Liver (tissue), 9 donors: Measurements from ENCODE around the gene ARHGEF4. TPM values are rescaled to one million over a fixed set of nuclear protein-coding genes. Genes with fewer than 3 reads are reported as not detected.

Source experiments
- DNase-seq: peaks from one replicate; pipeline ENCODE4 v3.0.0-alpha.2; 2017; ENCODE audit warnings: low spot score
- H3K27ac ChIP-seq, 2 donors: one replicate each; pipeline ENCODE4 v1.7.0; 2013; ENCODE audit warnings: inconsistent platforms in 2 of 2, low read length in 2 of 2, control low read depth in 1 of 2, low read depth in 1 of 2, mild to moderate bottlenecking in 1 of 2
- H3K27me3 ChIP-seq, 4 donors: one replicate each; pipeline versions ENCODE4 v1.6.1 to v1.7.0; 2013; ENCODE audit warnings: low read length in 3 of 4, inconsistent platforms in 1 of 4, mild to moderate bottlenecking in 1 of 4, moderate library complexity in 1 of 4; ENCODE audit not compliant: control insufficient read depth in 4 of 4, insufficient read depth in 4 of 4
- H3K36me3 ChIP-seq, 4 donors: one replicate each; pipeline versions ENCODE4 v1.6.1 to v1.7.0; 2013; ENCODE audit warnings: low read length in 3 of 4, mild to moderate bottlenecking in 3 of 4, low read depth in 1 of 4, moderate library complexity in 1 of 4; ENCODE audit not compliant: control insufficient read depth in 4 of 4, insufficient read depth in 3 of 4
- H3K4me1 ChIP-seq, 4 donors: one replicate each; pipeline versions ENCODE4 v1.6.1 to v1.7.0; 2013; ENCODE audit warnings: low read length in 3 of 4, mild to moderate bottlenecking in 3 of 4, moderate library complexity in 1 of 4; ENCODE audit not compliant: control insufficient read depth in 4 of 4, insufficient read depth in 4 of 4
- H3K4me3 ChIP-seq, 3 donors: one replicate each; pipeline versions ENCODE4 v1.6.1 to v1.7.0; 2013; ENCODE audit warnings: low read length in 3 of 3, control low read depth in 1 of 3, low read depth in 1 of 3, mild to moderate bottlenecking in 1 of 3
- H3K9ac ChIP-seq, 2 donors: one replicate each; pipeline ENCODE4 v1.7.0; 2013; ENCODE audit warnings: low read length in 2 of 2, mild to moderate bottlenecking in 2 of 2, moderate library complexity in 2 of 2, control low read depth in 1 of 2, low read depth in 1 of 2
- H3K9me3 ChIP-seq, 4 donors: one replicate each; pipeline versions ENCODE4 v1.6.1 to v1.7.0; 2013; ENCODE audit warnings: low read length in 3 of 4; ENCODE audit not compliant: control insufficient read depth in 4 of 4
- ATF3 ChIP-seq: IDR thresholded peaks from 2 replicates; pipeline ENCODE4 v1.6.1; 2016; ENCODE audit warnings: antibody characterized with exemption
- EGR1 ChIP-seq, 2 donors: IDR thresholded peaks; 2 replicates each; pipeline ENCODE4 v1.6.1; 2016 to 2018; ENCODE audit warnings: antibody characterized with exemption in 2 of 2, low read depth in 2 of 2
- FOXA1 ChIP-seq: IDR thresholded peaks from 2 replicates; pipeline ENCODE4 v1.6.1; 2016; ENCODE audit warnings: antibody characterized with exemption
- FOXA2 ChIP-seq: IDR thresholded peaks from 2 replicates; pipeline ENCODE4 v1.6.1; 2016; ENCODE audit warnings: antibody characterized with exemption
- GABPA ChIP-seq, 2 donors: IDR thresholded peaks in 1 of 2; conservative IDR thresholded peaks in 1 of 2; 2 replicates each; pipeline ENCODE4 v1.6.1; 2016; ENCODE audit warnings: antibody characterized with exemption in 2 of 2, mild to moderate bottlenecking in 1 of 2, moderate library complexity in 1 of 2
- HNF4A ChIP-seq, 2 donors: conservative IDR thresholded peaks; 2 replicates each; pipeline ENCODE4 v1.6.1; 2016; ENCODE audit warnings: antibody characterized with exemption in 2 of 2, mild to moderate bottlenecking in 2 of 2
- HNF4G ChIP-seq: IDR thresholded peaks from 2 replicates; pipeline ENCODE4 v1.6.1; 2016; ENCODE audit warnings: antibody characterized with exemption
- JUND ChIP-seq, 2 donors: IDR thresholded peaks; 2 replicates each; pipeline ENCODE4 v1.6.1; 2016; ENCODE audit warnings: antibody characterized with exemption in 2 of 2
- MAX ChIP-seq: IDR thresholded peaks from 2 replicates; pipeline ENCODE4 v1.6.1; 2016; ENCODE audit warnings: antibody characterized with exemption
- NR2F2 ChIP-seq: IDR thresholded peaks from 2 replicates; pipeline ENCODE4 v1.6.1; 2016; ENCODE audit warnings: antibody characterized with exemption
- RAD21 ChIP-seq, 2 donors: IDR thresholded peaks; 2 replicates each; pipeline ENCODE4 v1.6.1; 2016; ENCODE audit warnings: antibody characterized with exemption in 2 of 2, mild to moderate bottlenecking in 2 of 2
- RXRA ChIP-seq, 2 donors: IDR thresholded peaks; 2 replicates each; pipeline ENCODE4 v1.6.1; 2017 to 2018; ENCODE audit warnings: antibody characterized with exemption in 2 of 2, mild to moderate bottlenecking in 1 of 2
- SP1 ChIP-seq: IDR thresholded peaks from 2 replicates; pipeline ENCODE4 v1.6.1; 2018; ENCODE audit warnings: antibody characterized with exemption, mild to moderate bottlenecking
- TAF1 ChIP-seq: conservative IDR thresholded peaks from 2 replicates; pipeline ENCODE4 v1.6.1; 2016; ENCODE audit warnings: antibody characterized with exemption, mild to moderate bottlenecking
- YY1 ChIP-seq: IDR thresholded peaks from 2 replicates; pipeline ENCODE4 v1.6.1; 2016; ENCODE audit warnings: antibody characterized with exemption, mild to moderate bottlenecking
- WGBS: extraction: QIAGEN DNeasy Blood & Tissue Kit; methylation state at CpG from one replicate; pipeline ENCODE4 v1.1.7; 2013; 5-methylcytosine and 5-hydroxymethylcytosine counted together
- polyA plus RNA-seq, 2 donors: library from polyadenylated mRNA; stranded (reverse) in 1 of 2; unstranded in 1 of 2; fragments of 200-250 nt in 1 of 2; fragments of >200 nt in 1 of 2; fragmentation: Nextera tagmentation in 1 of 2; extraction: Ambion mirVana in 1 of 2; gene quantifications; one replicate each; pipeline versions ENCODE4 v1.2.1 to v1.2.3, GENCODE V29; 2013 to 2015
- total RNA-seq, 2 donors: library from RNA; depleted of rRNA; stranded (reverse); fragments of >200 nt; gene quantifications; one replicate each; pipeline ENCODE4 v1.2.3, GENCODE V29; 2014
- TF ChIP-seq, protein P1 (sequence below): fragments of 150-350 bp; IDR thresholded peaks from 2 replicates; pipeline ENCODE4 v1.5.1; 2017; ENCODE audit warnings: improper control_type of control experiment, low read depth, low read length; ENCODE audit not compliant: missing input control
- TF ChIP-seq, protein P2 (sequence below): IDR thresholded peaks from 2 replicates; pipeline ENCODE4 v1.6.1; 2016; ENCODE audit warnings: antibody characterized with exemption, mild to moderate bottlenecking
- TF ChIP-seq, protein P3 (sequence below): IDR thresholded peaks from 2 replicates; pipeline ENCODE4 v1.6.1; 2016; ENCODE audit warnings: antibody characterized with exemption
- donor health status: healthy.
- donor health status: healthy.
- donor health status: healthy.
- donor health status: healthy.
- donor health status: healthy.

Gene ARHGEF4
- total and polyA plus RNA-seq, 4 donors, result 0.08 TPM; not detected in 2

DNA sequence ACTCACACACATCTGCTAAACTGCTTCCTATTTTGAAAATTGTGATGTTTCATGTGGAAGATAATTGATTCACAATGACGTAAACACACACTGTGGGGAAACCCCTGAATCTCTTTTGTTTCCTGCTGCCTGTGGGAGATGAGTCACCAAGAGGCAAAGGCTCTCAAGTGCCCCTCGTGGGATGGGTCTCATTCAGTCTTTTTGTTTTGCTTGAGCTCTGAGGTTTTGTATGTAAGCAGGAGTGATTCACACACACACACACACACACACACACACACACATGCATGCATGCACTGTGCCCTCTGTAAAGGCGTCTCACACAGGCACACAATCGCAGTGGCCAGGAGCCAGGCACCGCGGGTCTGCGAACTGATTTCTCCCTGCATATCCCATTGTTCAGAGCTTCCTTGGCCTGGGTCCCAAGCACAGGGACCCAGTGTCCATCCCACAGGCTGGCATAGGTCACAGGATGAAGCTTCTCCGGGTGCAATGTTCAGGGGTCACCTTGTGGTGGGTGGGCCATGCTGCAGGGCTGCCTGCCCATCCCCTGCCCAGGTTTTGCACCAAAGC, 12.1 kb upstream of the ARHGEF4 start (continued):
- TF ChIP-seq, protein P1, sequence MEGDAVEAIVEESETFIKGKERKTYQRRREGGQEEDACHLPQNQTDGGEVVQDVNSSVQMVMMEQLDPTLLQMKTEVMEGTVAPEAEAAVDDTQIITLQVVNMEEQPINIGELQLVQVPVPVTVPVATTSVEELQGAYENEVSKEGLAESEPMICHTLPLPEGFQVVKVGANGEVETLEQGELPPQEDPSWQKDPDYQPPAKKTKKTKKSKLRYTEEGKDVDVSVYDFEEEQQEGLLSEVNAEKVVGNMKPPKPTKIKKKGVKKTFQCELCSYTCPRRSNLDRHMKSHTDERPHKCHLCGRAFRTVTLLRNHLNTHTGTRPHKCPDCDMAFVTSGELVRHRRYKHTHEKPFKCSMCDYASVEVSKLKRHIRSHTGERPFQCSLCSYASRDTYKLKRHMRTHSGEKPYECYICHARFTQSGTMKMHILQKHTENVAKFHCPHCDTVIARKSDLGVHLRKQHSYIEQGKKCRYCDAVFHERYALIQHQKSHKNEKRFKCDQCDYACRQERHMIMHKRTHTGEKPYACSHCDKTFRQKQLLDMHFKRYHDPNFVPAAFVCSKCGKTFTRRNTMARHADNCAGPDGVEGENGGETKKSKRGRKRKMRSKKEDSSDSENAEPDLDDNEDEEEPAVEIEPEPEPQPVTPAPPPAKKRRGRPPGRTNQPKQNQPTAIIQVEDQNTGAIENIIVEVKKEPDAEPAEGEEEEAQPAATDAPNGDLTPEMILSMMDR, result no peak
- TF ChIP-seq HNF4A (conservative IDR thresholded peaks at IDR 0.05), result no peak
- no peak for TF ChIP-seq YY1

GRCh38 chr2:130825231-130825965, 11.3 kb upstream of the ARHGEF4 start:
- Histone ChIP-seq H3K4me3 (no peak overlapping the region), H3K9ac (no peak overlapping the region), H3K9me3 (no peaks in the 10 kb centered on the region), H3K27ac (no peak overlapping the region), H3K4me1 (no peaks in the 10 kb centered on the region), H3K36me3 (no peaks in the 10 kb centered on the region), H3K27me3 (no peaks in the 10 kb centered on the region)
- DNase-seq, result no peak
- no peak for TF ChIP-seq ATF3
- no peak for TF ChIP-seq RXRA (IDR thresholded peaks at IDR 0.05)
- TF ChIP-seq FOXA1, result no peak
- no peak for TF ChIP-seq JUND (IDR thresholded peaks at IDR 0.05)
- TF ChIP-seq, protein P2, sequence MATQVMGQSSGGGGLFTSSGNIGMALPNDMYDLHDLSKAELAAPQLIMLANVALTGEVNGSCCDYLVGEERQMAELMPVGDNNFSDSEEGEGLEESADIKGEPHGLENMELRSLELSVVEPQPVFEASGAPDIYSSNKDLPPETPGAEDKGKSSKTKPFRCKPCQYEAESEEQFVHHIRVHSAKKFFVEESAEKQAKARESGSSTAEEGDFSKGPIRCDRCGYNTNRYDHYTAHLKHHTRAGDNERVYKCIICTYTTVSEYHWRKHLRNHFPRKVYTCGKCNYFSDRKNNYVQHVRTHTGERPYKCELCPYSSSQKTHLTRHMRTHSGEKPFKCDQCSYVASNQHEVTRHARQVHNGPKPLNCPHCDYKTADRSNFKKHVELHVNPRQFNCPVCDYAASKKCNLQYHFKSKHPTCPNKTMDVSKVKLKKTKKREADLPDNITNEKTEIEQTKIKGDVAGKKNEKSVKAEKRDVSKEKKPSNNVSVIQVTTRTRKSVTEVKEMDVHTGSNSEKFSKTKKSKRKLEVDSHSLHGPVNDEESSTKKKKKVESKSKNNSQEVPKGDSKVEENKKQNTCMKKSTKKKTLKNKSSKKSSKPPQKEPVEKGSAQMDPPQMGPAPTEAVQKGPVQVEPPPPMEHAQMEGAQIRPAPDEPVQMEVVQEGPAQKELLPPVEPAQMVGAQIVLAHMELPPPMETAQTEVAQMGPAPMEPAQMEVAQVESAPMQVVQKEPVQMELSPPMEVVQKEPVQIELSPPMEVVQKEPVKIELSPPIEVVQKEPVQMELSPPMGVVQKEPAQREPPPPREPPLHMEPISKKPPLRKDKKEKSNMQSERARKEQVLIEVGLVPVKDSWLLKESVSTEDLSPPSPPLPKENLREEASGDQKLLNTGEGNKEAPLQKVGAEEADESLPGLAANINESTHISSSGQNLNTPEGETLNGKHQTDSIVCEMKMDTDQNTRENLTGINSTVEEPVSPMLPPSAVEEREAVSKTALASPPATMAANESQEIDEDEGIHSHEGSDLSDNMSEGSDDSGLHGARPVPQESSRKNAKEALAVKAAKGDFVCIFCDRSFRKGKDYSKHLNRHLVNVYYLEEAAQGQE, result no peak
- TF ChIP-seq NR2F2, result no peak
- TF ChIP-seq FOXA2, result no peak
- TF ChIP-seq YY1, result no peak
- no peak for TF ChIP-seq SP1
- TF ChIP-seq, protein P3, sequence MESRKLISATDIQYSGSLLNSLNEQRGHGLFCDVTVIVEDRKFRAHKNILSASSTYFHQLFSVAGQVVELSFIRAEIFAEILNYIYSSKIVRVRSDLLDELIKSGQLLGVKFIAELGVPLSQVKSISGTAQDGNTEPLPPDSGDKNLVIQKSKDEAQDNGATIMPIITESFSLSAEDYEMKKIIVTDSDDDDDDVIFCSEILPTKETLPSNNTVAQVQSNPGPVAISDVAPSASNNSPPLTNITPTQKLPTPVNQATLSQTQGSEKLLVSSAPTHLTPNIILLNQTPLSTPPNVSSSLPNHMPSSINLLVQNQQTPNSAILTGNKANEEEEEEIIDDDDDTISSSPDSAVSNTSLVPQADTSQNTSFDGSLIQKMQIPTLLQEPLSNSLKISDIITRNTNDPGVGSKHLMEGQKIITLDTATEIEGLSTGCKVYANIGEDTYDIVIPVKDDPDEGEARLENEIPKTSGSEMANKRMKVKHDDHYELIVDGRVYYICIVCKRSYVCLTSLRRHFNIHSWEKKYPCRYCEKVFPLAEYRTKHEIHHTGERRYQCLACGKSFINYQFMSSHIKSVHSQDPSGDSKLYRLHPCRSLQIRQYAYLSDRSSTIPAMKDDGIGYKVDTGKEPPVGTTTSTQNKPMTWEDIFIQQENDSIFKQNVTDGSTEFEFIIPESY, result no peak
- no peak for TF ChIP-seq HNF4G
- TF ChIP-seq TAF1, result no peak
- TF ChIP-seq MAX, result no peak
- no peak for TF ChIP-seq EGR1 (IDR thresholded peaks at IDR 0.05; ENCODE audit: low read depth in 2 of 2)
- no peak for TF ChIP-seq HNF4A (conservative IDR thresholded peaks at IDR 0.05)
- TF ChIP-seq, protein P1, result no peak
- no peak for TF ChIP-seq GABPA (IDR thresholded peaks at IDR 0.05 in 1 of 2, conservative IDR thresholded peaks at IDR 0.05 in 1 of 2)
- TF ChIP-seq RAD21 (IDR thresholded peaks at IDR 0.05), result no peak
- WGBS, result 90% methylated on average over 16 of the region's 16 CpGs
